Measurements from ENCODE around the gene VAPA. TPM values are rescaled to one million over a fixed set of nuclear protein-coding genes. Genes with fewer than 3 reads are reported as not detected.

The VAPA gene
- total and polyA plus RNA-seq, 10 of the 15 experiments (the other 5 are each of a cell fraction or from before 2014, with no cell fraction given): 70.9 to 252 (median 166) TPM

DNA sequence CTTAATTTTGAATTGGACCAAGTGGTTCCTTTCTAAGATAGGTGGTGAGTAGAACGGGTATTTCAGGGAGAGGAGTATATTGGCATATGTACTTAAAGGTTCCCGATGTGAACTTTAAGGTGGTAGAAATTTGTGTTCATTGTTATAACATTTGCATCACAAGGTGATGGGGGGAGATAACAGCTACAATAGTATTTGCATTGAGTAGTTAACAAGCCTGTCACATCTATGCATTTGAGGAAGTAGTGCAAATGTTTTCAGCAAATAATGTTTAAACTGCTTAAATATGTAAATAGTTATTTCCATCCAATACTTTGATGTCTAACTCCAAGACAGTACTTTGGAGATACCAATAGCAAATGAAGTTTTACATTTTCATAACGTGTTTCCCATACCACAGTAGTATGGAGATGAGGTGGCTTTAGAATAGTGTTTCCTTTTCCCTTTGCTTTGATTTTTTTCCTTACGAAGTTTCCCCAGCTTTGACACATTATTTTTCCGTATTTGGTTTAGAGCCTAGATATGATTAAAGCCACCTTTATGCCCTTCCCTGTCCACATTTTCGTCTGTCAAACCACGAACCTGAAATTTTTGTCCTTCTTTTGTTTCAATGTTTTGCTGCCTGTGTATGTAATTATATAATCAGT lies 46.6 kb downstream of the VAPA start:
- intact Hi-C loops (cut with micrococcal nuclease; ENCODE audit: unreplicated experiment): loop anchor here (10.0 kb wide), 1 partner anchor 1194 kb away; no protein-coding TSS in a partner anchor
- in situ Hi-C loops (cut with MboI): no loop called here
- no TSS peak for BruUV-seq (replicated peaks)

More for the DNA sequence above, 46.6 kb downstream of the VAPA start:
- no peaks in the 10 kb centered on the region for H3K36me3 ChIP-seq (ENCODE audit: control insufficient read depth in 2 of 2, insufficient read depth in 2 of 2, low read length in 1 of 2)
- ChIA-PET POLR2A (no interaction called here), SMC1A (ENCODE audit: uncharacterized antibody, unreplicated experiment) (interaction anchor here (1.4 to 1.5 kb wide), 2 partner anchors 10 to 11 kb away, joined by 3 to 8 read pairs; no protein-coding TSS in a partner anchor), RAD21 (ENCODE audit: unreplicated experiment) (no interaction called here), CTCF (interaction anchor here (0.9 to 1.1 kb wide), 2 partner anchors 11 to 558 kb away, joined by 3 read pairs; no protein-coding TSS in a partner anchor)
- no peaks in the 10 kb centered on the region for H3K27me3 ChIP-seq (replicated peaks in 1 of 2; ENCODE audit: control insufficient read depth in 2 of 2, insufficient read depth in 2 of 2, low read length in 1 of 2)
- H3K4me1 ChIP-seq (ENCODE audit: control insufficient read depth, insufficient read depth, low read length): no peaks in the 10 kb centered on the region
- H2AFZ ChIP-seq (ENCODE audit: control insufficient read depth, low read depth, low read length): no peak overlapping the region
- peak; percentile 22; the same call in 1 of the 2 replicates for TF ChIP-seq POLR2AphosphoS2 (IDR thresholded peaks at IDR 0.05; ENCODE audit: low read depth, low read length)
- TF ChIP-seq TCF7 (IDR thresholded peaks at IDR 0.05; ENCODE audit: borderline replicate concordance): no peak
- TF ChIP-seq, protein P1, sequence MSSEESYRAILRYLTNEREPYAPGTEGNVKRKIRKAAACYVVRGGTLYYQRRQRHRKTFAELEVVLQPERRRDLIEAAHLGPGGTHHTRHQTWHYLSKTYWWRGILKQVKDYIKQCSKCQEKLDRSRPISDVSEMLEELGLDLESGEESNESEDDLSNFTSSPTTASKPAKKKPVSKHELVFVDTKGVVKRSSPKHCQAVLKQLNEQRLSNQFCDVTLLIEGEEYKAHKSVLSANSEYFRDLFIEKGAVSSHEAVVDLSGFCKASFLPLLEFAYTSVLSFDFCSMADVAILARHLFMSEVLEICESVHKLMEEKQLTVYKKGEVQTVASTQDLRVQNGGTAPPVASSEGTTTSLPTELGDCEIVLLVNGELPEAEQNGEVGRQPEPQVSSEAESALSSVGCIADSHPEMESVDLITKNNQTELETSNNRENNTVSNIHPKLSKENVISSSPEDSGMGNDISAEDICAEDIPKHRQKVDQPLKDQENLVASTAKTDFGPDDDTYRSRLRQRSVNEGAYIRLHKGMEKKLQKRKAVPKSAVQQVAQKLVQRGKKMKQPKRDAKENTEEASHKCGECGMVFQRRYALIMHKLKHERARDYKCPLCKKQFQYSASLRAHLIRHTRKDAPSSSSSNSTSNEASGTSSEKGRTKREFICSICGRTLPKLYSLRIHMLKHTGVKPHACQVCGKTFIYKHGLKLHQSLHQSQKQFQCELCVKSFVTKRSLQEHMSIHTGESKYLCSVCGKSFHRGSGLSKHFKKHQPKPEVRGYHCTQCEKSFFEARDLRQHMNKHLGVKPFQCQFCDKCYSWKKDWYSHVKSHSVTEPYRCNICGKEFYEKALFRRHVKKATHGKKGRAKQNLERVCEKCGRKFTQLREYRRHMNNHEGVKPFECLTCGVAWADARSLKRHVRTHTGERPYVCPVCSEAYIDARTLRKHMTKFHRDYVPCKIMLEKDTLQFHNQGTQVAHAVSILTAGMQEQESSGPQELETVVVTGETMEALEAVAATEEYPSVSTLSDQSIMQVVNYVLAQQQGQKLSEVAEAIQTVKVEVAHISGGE (CRISPR knock-in tag; IDR thresholded peaks at IDR 0.05): no peak
- no peak for TF ChIP-seq PML (IDR thresholded peaks at IDR 0.05; ENCODE audit: low read length)
- no peak for TF ChIP-seq EGR1 (IDR thresholded peaks at IDR 0.05; ENCODE audit: borderline replicate concordance in 1 of 2, low read depth in 2 of 2, low read length in 2 of 2)
- no peak for TF ChIP-seq NR2C1 (IDR thresholded peaks at IDR 0.05)
- no peak overlapping the region for H3K27ac ChIP-seq (ENCODE audit: control insufficient read depth, insufficient read depth)
- H3K9ac ChIP-seq (ENCODE audit: control insufficient read depth, insufficient read depth, low read length): no peak overlapping the region
- H3K4me2 ChIP-seq (ENCODE audit: control insufficient read depth, insufficient read depth): no peak overlapping the region
- no peaks in the 10 kb centered on the region for H3K9me3 ChIP-seq (replicated peaks; ENCODE audit: control insufficient read depth, insufficient read depth, low read length)
- peak; percentile 17; the same call in 2 of the 3 replicates for ATAC-seq
- no peak overlapping the region for H3K4me3 ChIP-seq
- FAIRE-seq: no peak
- H4K20me1 ChIP-seq (ENCODE audit: control insufficient read depth, insufficient read depth): no peaks in the 10 kb centered on the region; the same call in 1 of the 2 replicates
- 17% methylated on average over 7 of the region's 7 CpGs for WGBS (ENCODE audit: insufficient coverage, insufficient replicate concordance, low lambda C conversion rate, missing lambda C conversion rate)
- no peaks in the 10 kb centered on the region for H3K79me2 ChIP-seq (ENCODE audit: control insufficient read depth, insufficient read depth, low read length)
- no peak for DNase-seq (ENCODE audit: low read depth, low spot score)

Data from GM12878 (cell line).